K562 (cell line): ENCODE measurements around the gene METTL23. TPM values are rescaled to one million over a fixed set of nuclear protein-coding genes. Genes with fewer than 3 reads are reported as not detected.

Source experiments
- ATAC-seq: fragments of 200-7000 bp; cut with Tn5 transposase; 3 replicates; pipeline ENCODE4 v1.9.1; 2020; ENCODE audit warnings: moderate library complexity
- BruUV-seq: library from RNA; stranded (reverse); fragments of 400-500 nt; replicated peaks from 2 replicates; lab custom pipeline; 2021; lab: Mats Ljungman, UMichigan
- CTCF ChIA-PET: fragments of 300-600 bp; formaldehyde crosslinking; extraction: SDS; loops from one replicate; lab custom pipeline; 2021; ENCODE audit warnings: low intra/inter-chr PET ratio; lab: Yijun Ruan, JAX
- POLR2A ChIA-PET: fragments of 300-600, 350-650 bp; sonication (Branson Sonifier 250); formaldehyde crosslinking; extraction: SDS; loops from one replicate; lab custom pipeline; 2021; ENCODE audit warnings: antibody characterized with exemption, inconsistent platforms; lab: Yijun Ruan, JAX
- DNase-seq, 4 experiments: peaks; one replicate each; pipeline versions ENCODE4 v3.0.0 to v3.0.0-alpha.2; 2011 to 2018; ENCODE audit warnings: low spot score in 3 of 4, mixed read lengths in 3 of 4; ENCODE audit errors: extremely low read depth in 1 of 4
- FAIRE-seq: peaks from 2 replicates; lab custom pipeline; 2011; peaks lifted over from hg19 to GRCh38; lab: Jason Lieb, UNC
- H2AFZ ChIP-seq: 2 replicates; pipeline ENCODE4 v1.6.0; 2011; ENCODE audit warnings: low read depth, low read length, control low read depth, inconsistent platforms
- H3K27ac ChIP-seq: fragments of 200-600 bp; 3 replicates; pipeline ENCODE4 v1.8.0; 2011; ENCODE audit warnings: low read depth, mild to moderate bottlenecking, control low read depth, inconsistent platforms, low read length, moderate library complexity, mixed read lengths; ENCODE audit errors: extremely low read depth
- H3K27me3 ChIP-seq, 2 experiments: fragments of 300-600 bp in 1 of 2; 2 replicates in 1 of 2; 3 replicates in 1 of 2; pipeline versions ENCODE4 v1.6.0 to v1.8.0; 2011; ENCODE audit warnings: inconsistent platforms in 2 of 2, low read length in 2 of 2, mild to moderate bottlenecking in 1 of 2, mixed read lengths in 1 of 2, moderate library complexity in 1 of 2; ENCODE audit not compliant: control insufficient read depth in 2 of 2, insufficient read depth in 2 of 2
- H3K36me3 ChIP-seq: fragments of 300-600 bp; 3 replicates; pipeline ENCODE4 v1.8.0; 2011; ENCODE audit warnings: mild to moderate bottlenecking, low read length, inconsistent platforms; ENCODE audit not compliant: control insufficient read depth, insufficient read depth
- H3K4me1 ChIP-seq, 2 experiments: fragments of 200-600 bp in 1 of 2; replicated peaks in 1 of 2; 2 replicates in 1 of 2; 3 replicates in 1 of 2; pipeline versions ENCODE4 v1.5.1 to v1.8.0; 2011; ENCODE audit warnings: inconsistent platforms in 2 of 2, low read length in 2 of 2, mild to moderate bottlenecking in 1 of 2, mixed read lengths in 1 of 2, moderate library complexity in 1 of 2; ENCODE audit not compliant: control insufficient read depth in 2 of 2, insufficient read depth in 2 of 2
- H3K4me2 ChIP-seq: 2 replicates; pipeline ENCODE4 v1.6.1; 2011; ENCODE audit warnings: low read length, control low read depth, inconsistent platforms, mixed read lengths; ENCODE audit not compliant: insufficient read depth
- H3K4me3 ChIP-seq: fragments of 200-600 bp; sonication (generic), shearing (Covaris generic); 2 replicates; pipeline ENCODE4 v1.5.1; 2016; ENCODE audit warnings: control low read depth, inconsistent platforms
- H3K79me2 ChIP-seq: fragments of 200-600 bp; 3 replicates; pipeline ENCODE4 v1.8.0; 2011; ENCODE audit warnings: low read length, inconsistent platforms; ENCODE audit not compliant: control insufficient read depth, insufficient read depth
- H3K9ac ChIP-seq, 2 experiments: 2 replicates each; pipeline versions ENCODE4 v1.6.0 to v1.6.1; 2011; ENCODE audit warnings: low read depth in 2 of 2, low read length in 2 of 2, control low read depth in 1 of 2, inconsistent platforms in 1 of 2, mild to moderate bottlenecking in 1 of 2, mixed read lengths in 1 of 2; ENCODE audit not compliant: insufficient read depth in 1 of 2
- H3K9me1 ChIP-seq: one replicate; pipeline ENCODE4 v1.6.0; 2011; ENCODE audit warnings: inconsistent platforms, mild to moderate bottlenecking, low read length, moderate library complexity; ENCODE audit not compliant: control insufficient read depth, insufficient read depth
- H3K9me3 ChIP-seq: replicated peaks from 2 replicates; pipeline ENCODE4 v1.5.1; 2011; ENCODE audit warnings: low read depth, low read length, inconsistent platforms; ENCODE audit not compliant: control insufficient read depth, insufficient read depth
- H4K20me1 ChIP-seq: replicated peaks from 2 replicates; pipeline ENCODE4 v1.6.1; 2011; ENCODE audit warnings: low read length, inconsistent platforms, mixed read lengths; ENCODE audit not compliant: control insufficient read depth, insufficient read depth
- ZNF175 ChIP-seq: fragments of 200-800 bp; sonication (Bioruptor generic); IDR thresholded peaks from 2 replicates; pipeline ENCODE4 v1.6.1; 2016; ENCODE audit warnings: low read depth, mild to moderate bottlenecking, missing genetic modification characterization, missing compliant biosample characterization
- WGBS: fragments of 100-300 bp; shearing (Covaris generic); methylation state at CpG from one replicate; pipeline ENCODE4 v1.1.6; 2016; ENCODE audit warnings: low coverage, mixed read lengths; ENCODE audit not compliant: insufficient coverage; ENCODE audit errors: missing lambda C conversion rate; 5-methylcytosine and 5-hydroxymethylcytosine counted together
- in situ Hi-C: fragments of 300-500 bp; cut with MboI; formaldehyde crosslinking; loops from 4 replicates; pipeline ENCODE4 v1.15.0; 2018; ENCODE audit warnings: inconsistent platforms, mixed read lengths
- intact Hi-C: fragments of 100-400 bp; cut with micrococcal nuclease; formaldehyde crosslinking; loops from 2 replicates; pipeline ENCODE4 v1.14.2; 2022
- polyA plus RNA-seq, 8 experiments: library from polyadenylated mRNA; depleted of rRNA in 4 of 8; stranded (reverse) in 5 of 8; unstranded in 3 of 8; fragments of >200 nt; fragmentation: Nextera tagmentation in 2 of 8; fragmentation: Illumina TruSeq in 1 of 8; extraction: Ambion mirVana in 2 of 8; extraction: Trizol in 1 of 8; gene quantifications; 2 replicates each; pipeline versions ENCODE4 v1.2.1 to v1.2.3, GENCODE V29; 2011 to 2014; ENCODE audit warnings: inconsistent platforms in 1 of 8, missing spikeins in 1 of 8
- total RNA-seq, 7 experiments: library from RNA; depleted of rRNA in 6 of 7; stranded (reverse); fragments of >200 nt in 6 of 7; fragmentation: Illumina TruSeq in 2 of 7; extraction: Trizol in 2 of 7; gene quantifications; 2 replicates each; pipeline versions ENCODE4 v1.2.1 to v1.2.3, GENCODE V29; 2011 to 2021; ENCODE audit warnings: low replicate concordance in 1 of 7
- TF ChIP-seq, protein P1 (sequence below): fragments of 200-400 bp; formaldehyde crosslinking; IDR thresholded peaks from 2 replicates; pipeline ENCODE4 v1.6.1; 2017; ENCODE audit warnings: mild to moderate bottlenecking, low read depth, low read length, moderate library complexity

METTL23 gene
- total and polyA plus RNA-seq, 9 of the 15 experiments (the other 6 are each of a cell fraction or from before 2014, with no cell fraction given) = 29.4 to 67.3 (median 41.6) TPM

DNA sequence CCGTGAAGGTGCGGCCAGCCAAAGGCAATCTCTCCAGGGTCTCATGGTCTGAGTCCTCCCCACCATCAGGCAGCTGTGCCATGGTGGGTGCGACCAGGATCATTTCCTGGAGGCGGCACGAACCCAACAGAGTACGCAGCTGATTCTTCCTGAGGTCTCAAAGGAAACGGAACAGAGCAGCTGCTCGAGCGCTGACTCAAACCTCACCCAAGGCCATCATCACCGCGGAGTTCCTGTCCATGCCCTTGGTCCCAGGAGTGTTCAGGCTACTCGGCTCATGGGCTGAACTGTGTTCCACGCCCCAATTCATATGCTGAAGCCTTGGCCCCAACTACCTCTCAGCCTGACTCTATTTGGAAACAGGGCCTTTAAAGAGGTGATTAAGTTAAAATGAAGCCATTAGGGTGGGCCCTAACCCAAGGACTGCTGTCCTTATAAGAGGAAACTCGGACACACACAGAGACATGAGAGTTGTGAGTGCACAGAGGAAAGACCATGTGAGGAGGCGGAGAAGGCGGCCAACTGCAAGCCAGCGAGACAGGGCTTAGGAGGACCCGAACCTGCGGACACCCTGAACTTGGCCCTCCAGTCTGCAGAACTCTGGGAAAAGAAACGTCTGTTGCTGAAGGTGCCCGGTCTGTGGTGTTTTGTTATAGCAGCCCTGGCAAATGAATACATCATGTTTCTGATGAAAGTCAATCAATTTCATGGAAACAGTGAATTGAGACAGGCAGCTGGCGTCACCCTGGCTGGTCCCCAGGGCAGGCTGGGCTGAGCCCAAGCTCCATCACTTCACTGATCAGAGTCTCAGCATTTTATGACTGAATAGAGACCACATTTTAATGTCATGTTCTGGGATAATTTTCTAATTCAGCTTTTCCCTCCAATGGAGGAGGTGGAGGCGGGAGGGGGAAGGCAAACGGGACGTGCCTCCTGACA lies 29.6 kb upstream of the METTL23 start:
- H3K9me1 ChIP-seq = no peaks in the 10 kb centered on the region
- WGBS = 61% methylated on average over 22 of the region's 25 CpGs
- H2AFZ ChIP-seq = 0 out of 2 replicates have a peak overlapping the region, but pooled peaks have one; percentile 28
- H3K4me3 ChIP-seq = no peak overlapping the region
- H3K79me2 ChIP-seq = no peaks in the 10 kb centered on the region
- peak overlapping the region in 1 of 2 experiments; percentile 85; a peak in 1 of 4 replicates for H3K9ac ChIP-seq
- ATAC-seq (peak; percentile 26), DNase-seq (no peak), FAIRE-seq (peak; percentile 67)
- TF ChIP-seq, protein P1, sequence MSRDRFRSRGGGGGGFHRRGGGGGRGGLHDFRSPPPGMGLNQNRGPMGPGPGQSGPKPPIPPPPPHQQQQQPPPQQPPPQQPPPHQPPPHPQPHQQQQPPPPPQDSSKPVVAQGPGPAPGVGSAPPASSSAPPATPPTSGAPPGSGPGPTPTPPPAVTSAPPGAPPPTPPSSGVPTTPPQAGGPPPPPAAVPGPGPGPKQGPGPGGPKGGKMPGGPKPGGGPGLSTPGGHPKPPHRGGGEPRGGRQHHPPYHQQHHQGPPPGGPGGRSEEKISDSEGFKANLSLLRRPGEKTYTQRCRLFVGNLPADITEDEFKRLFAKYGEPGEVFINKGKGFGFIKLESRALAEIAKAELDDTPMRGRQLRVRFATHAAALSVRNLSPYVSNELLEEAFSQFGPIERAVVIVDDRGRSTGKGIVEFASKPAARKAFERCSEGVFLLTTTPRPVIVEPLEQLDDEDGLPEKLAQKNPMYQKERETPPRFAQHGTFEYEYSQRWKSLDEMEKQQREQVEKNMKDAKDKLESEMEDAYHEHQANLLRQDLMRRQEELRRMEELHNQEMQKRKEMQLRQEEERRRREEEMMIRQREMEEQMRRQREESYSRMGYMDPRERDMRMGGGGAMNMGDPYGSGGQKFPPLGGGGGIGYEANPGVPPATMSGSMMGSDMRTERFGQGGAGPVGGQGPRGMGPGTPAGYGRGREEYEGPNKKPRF = no peak
- 0 out of 2 replicates have a peak, but pooled peaks have one; percentile 25 for TF ChIP-seq ZNF175 (CRISPR knock-in tag)
- in situ Hi-C loops = no loop called here
- ChIA-PET POLR2A (interaction anchor here (0.6 to 2.8 kb wide), 8 partner anchors 10 to 204 kb away, joined by 3 to 19 read pairs (median 4); no protein-coding TSS in a partner anchor), CTCF (no interaction called here)
- H3K36me3 ChIP-seq = no peaks in the 10 kb centered on the region
- no peak overlapping the region for H3K27ac ChIP-seq
- no TSS peak for BruUV-seq
- H4K20me1 ChIP-seq = 0 out of 2 replicates have a peak, but pooled peaks cover 3% of the 10 kb centered on the region
- no peaks in the 10 kb centered on the region for H3K9me3 ChIP-seq
- H3K4me2 ChIP-seq = peak overlapping the region; percentile 69
- intact Hi-C loops = no loop called here
- H3K4me1 ChIP-seq = peaks cover 15 to 36% of the 10 kb centered on the region in 2 experiments
- H3K27me3 ChIP-seq = no peaks in the 10 kb centered on the region
